Right lobe of liver (tissue), 6 donors: Measurements from ENCODE around the gene MED12L. TPM values are rescaled to one million over a fixed set of nuclear protein-coding genes. Genes with fewer than 3 reads are reported as not detected.

Experiments
- ATAC-seq, 4 donors: fragments of 200-7000 bp; cut with Tn5 transposase; one replicate each; pipeline ENCODE4 v1.9.1; 2020; ENCODE audit warnings: mild to moderate bottlenecking in 4 of 4, moderate library complexity in 4 of 4
- DNase-seq, 3 donors: peaks; one replicate each; pipeline ENCODE4 v3.0.0-alpha.2; 2020
- H3K27ac ChIP-seq, 3 donors: fragments of 200-600 bp; one replicate each; pipeline ENCODE4 v1.8.0; 2022
- H3K27me3 ChIP-seq, 2 donors: fragments of 200-600 bp; one replicate each; pipeline ENCODE4 v1.8.0; 2022
- H3K36me3 ChIP-seq, 4 donors: fragments of 200-600 bp; sonication (generic) in 1 of 4; one replicate each; pipeline versions ENCODE4 v1.5.1 to v1.8.0; 2017 to 2022; ENCODE audit warnings: control low read depth in 1 of 4
- H3K4me1 ChIP-seq, 4 donors: fragments of 200-600 bp; sonication (generic) in 1 of 4; one replicate each; pipeline versions ENCODE4 v1.5.1 to v1.8.0; 2017 to 2022; ENCODE audit warnings: control low read depth in 1 of 4
- H3K4me3 ChIP-seq, 3 donors: fragments of 200-600 bp; one replicate each; pipeline ENCODE4 v1.8.0; 2022
- H3K9me3 ChIP-seq, 4 donors: fragments of 200-600 bp; sonication (generic) in 1 of 4; one replicate each; pipeline versions ENCODE4 v1.5.1 to v1.8.0; 2017 to 2022; ENCODE audit warnings: control low read depth in 1 of 4
- POLR2A ChIP-seq: fragments of 450-650 bp; IDR thresholded peaks from one replicate; pipeline ENCODE4 v1.6.1; 2017; ENCODE audit warnings: antibody characterized with exemption, mild to moderate bottlenecking
- WGBS: methylation state at CpG from one replicate; pipeline ENCODE4 v1.1.6; 2018; ENCODE audit warnings: low coverage, low lambda C conversion rate; ENCODE audit not compliant: insufficient coverage; ENCODE audit errors: missing lambda C conversion rate; 5-methylcytosine and 5-hydroxymethylcytosine counted together
- intact Hi-C, 2 donors: fragments of 100-400 bp; cut with DNase I; formaldehyde crosslinking; loops; one replicate each; pipeline versions ENCODE4 v1.11.2 to v1.14.1; 2022
- total RNA-seq, 6 experiments: library from RNA; depleted of rRNA in 2 of 6; stranded (reverse); fragments of >200 nt in 2 of 6; fragmentation: NEBNext Ultra II Directional in 3 of 6; extraction: Animal tissue kit (Norgen Biotek cat#: 25700) in 3 of 6; gene quantifications; one replicate each; pipeline versions ENCODE4 v1.1.0 to v1.2.4, GENCODE V29; 2016 to 2023
- TF ChIP-seq, protein P1 (sequence below), 4 donors: fragments of 200-600 bp in 3 of 4; fragments of 450-650 bp in 1 of 4; IDR thresholded peaks; one replicate each; pipeline versions ENCODE4 v1.5.1 to v1.8.0; 2016 to 2022; ENCODE audit warnings: antibody characterized with exemption in 4 of 4, mild to moderate bottlenecking in 2 of 4
- donor health status: DM: no; HTN: yes; CAD: no.
- donor health status: DM: no; HTN: no; CAD: no.
- donor health status: DM: no; HTN: no; CAD: no.
- donor health status: DM: no; HTN: yes; CAD: no.
- donor health status: DM: no; HTN: yes; CAD: no.

Gene MED12L
- total RNA-seq, 6 experiments from 2014 or later: 0.04 to 0.64 (median 0.40) TPM

DNA sequence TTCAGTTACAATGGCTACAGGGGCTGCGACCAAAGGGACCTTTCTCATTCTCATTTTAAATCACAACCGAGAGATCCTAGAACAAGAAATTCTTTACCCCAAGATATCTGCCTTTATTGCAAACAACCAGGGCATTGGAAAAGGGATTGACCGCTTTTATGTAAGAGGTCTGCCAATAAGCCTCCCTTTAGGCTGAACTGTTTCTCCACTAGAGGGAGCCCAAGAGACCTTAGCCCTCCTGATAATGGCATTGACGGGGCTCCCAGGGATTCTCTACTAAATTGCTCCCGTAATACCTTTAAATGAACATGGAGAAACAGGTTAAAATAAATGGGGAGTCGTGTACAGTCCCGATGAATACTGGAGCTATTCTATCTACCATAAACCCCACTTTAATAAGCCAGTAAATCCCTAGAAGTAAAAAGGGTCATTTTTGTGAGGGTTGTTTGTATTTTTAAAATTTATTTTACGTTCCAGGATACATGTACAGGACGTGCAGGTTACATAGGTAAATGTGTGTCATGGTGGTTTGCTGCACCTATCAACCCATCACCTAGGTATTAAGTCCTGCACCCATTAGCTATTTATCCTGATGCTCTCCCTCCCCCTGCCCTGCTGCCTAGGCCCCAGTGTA is 382.9 kb downstream of the MED12L start:
- intact Hi-C loops: no loop called here
- H3K9me3 ChIP-seq: no peaks in the 10 kb centered on the region
- no peaks in the 10 kb centered on the region for H3K27me3 ChIP-seq
- 29% methylated on average over 9 of the region's 9 CpGs for WGBS
- ATAC-seq (peak; percentile 98 to 99 (median 99)), DNase-seq (peak in 1 of 3 donors; percentile 54)
- H3K4me1 ChIP-seq: no peaks in the 10 kb centered on the region
- H3K4me3 ChIP-seq: no peak overlapping the region
- TF ChIP-seq POLR2A: no peak
- TF ChIP-seq, protein P1, sequence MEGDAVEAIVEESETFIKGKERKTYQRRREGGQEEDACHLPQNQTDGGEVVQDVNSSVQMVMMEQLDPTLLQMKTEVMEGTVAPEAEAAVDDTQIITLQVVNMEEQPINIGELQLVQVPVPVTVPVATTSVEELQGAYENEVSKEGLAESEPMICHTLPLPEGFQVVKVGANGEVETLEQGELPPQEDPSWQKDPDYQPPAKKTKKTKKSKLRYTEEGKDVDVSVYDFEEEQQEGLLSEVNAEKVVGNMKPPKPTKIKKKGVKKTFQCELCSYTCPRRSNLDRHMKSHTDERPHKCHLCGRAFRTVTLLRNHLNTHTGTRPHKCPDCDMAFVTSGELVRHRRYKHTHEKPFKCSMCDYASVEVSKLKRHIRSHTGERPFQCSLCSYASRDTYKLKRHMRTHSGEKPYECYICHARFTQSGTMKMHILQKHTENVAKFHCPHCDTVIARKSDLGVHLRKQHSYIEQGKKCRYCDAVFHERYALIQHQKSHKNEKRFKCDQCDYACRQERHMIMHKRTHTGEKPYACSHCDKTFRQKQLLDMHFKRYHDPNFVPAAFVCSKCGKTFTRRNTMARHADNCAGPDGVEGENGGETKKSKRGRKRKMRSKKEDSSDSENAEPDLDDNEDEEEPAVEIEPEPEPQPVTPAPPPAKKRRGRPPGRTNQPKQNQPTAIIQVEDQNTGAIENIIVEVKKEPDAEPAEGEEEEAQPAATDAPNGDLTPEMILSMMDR (IDR thresholded peaks at IDR 0.05): peak; percentile 87 to 93 (median 88)
- H3K27ac ChIP-seq: no peak overlapping the region
- no peaks in the 10 kb centered on the region for H3K36me3 ChIP-seq

DNA sequence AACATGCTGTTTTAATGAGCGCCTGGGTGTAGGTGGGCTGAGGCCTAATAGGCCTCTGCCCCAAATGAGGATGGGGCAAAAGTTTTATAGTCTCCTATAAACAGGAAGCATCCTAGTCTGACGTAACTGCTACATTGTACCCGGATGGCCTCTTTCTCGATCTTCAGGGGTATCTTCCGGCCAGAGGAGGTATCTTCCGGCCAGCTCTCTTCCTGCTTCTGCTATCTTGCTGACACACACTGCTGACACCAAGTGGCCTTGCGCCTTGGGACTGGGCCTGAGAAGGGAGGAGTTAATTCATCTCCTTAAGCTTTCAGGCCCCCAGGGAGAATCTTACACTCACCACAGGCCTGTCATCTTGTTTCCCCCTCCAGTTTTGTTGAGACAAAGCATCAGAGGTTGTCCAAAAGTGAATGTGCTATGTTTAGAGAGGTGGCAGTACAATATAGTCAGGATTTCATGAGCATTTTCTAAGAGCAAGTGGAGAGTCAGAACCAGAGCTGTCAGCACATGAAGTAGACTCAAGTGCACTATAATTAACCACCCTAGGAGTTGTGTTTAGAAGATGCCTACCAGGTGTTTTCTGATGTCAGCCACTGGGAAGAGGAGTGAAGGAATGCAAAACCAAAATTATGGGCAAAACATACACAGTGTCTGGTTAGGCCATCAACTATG is 391.0 kb downstream of the MED12L start:
- Histone ChIP-seq H3K4me1 (no peaks in the 10 kb centered on the region), H3K27ac (no peak overlapping the region), H3K36me3 (no peaks in the 10 kb centered on the region), H3K27me3 (no peaks in the 10 kb centered on the region), H3K9me3 (no peaks in the 10 kb centered on the region), H3K4me3 (no peak overlapping the region)
- WGBS: 70% methylated on average over 3 of the region's 7 CpGs
- TF ChIP-seq, protein P1 (IDR thresholded peaks at IDR 0.05): no peak
- no peak for TF ChIP-seq POLR2A
- DNase-seq (no peak), ATAC-seq (peak in 1 of 4 donors; percentile 23)
- intact Hi-C loops: no loop called here

DNA sequence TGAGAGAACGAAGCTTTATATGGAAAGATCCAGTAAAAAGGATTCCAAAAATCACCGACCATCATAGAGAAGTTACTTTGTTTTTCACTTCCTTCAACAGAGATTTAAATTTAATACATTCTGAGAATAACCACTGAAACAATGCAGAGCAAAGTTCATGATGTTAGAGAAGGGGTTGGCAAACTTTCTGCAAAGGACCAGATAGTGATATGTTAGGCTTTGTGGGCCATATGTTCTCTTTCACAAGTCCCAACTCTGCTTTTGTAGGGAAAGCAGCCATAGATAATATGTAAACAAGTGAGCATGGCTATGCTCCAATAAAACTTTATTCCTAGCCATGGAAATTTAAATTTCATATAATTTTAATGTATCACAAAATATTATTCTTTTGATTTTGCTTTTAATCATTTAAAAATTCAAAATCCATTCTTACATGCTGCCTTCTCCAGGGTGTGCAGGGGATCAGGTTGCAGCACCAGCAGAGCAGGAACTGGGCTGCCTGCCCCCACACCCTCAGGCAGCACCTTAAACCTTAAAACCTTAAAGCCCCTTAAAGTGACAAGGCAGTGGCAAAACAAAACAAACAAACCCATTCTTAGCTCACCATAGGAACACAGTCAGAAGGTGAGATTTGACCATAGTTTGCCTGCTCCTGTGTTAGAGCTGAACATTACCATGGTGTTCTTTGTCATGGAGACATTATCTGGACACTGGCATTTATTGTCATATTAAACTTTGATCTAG is 392.3 kb downstream of the MED12L start:
- intact Hi-C loops: no loop called here
- DNase-seq: no peak

DNA sequence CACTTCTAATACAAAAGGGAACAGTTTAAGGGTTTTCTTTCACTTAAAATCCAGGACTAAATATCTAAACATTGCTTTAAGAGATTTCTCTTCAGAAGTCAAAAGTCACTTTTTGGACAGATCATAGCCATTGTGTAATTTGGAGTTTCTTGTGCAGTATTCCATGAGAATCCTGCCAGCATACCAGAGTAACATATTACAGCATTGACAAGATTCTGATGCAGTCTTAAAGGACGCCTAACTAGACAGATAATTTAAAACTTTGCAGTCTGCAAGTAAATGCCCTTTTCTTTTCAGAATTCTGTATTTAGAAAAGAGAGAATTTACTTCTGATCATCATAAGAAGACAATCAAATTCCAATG is 392.9 kb downstream of the MED12L start:
- WGBS: 53% methylated on average over 1 of the region's 1 CpG
- H3K4me3 ChIP-seq: no peak overlapping the region
- no peaks in the 10 kb centered on the region for H3K27me3 ChIP-seq
- intact Hi-C loops: no loop called here
- H3K4me1 ChIP-seq: no peaks in the 10 kb centered on the region
- no peak overlapping the region for H3K27ac ChIP-seq
- ATAC-seq (no peak), DNase-seq (no peak)
- no peaks in the 10 kb centered on the region for H3K9me3 ChIP-seq
- no peaks in the 10 kb centered on the region for H3K36me3 ChIP-seq
- TF ChIP-seq POLR2A: no peak
- TF ChIP-seq, protein P1 (IDR thresholded peaks at IDR 0.05): no peak

More for the DNA sequence above, 392.3 kb downstream of the MED12L start:
- TF ChIP-seq, protein P1 (IDR thresholded peaks at IDR 0.05): no peak
- TF ChIP-seq POLR2A: no peak
- H3K27ac ChIP-seq: no peak overlapping the region
- no peak overlapping the region for H3K4me3 ChIP-seq
- H3K4me1 ChIP-seq: no peaks in the 10 kb centered on the region
- 65% methylated on average over 2 of the region's 2 CpGs for WGBS
- no peaks in the 10 kb centered on the region for H3K36me3 ChIP-seq
- H3K27me3 ChIP-seq: no peaks in the 10 kb centered on the region
- no peak for ATAC-seq
- H3K9me3 ChIP-seq: no peaks in the 10 kb centered on the region
